ENCODE data around the gene STK16. TPM values are rescaled to one million over a fixed set of nuclear protein-coding genes. Genes with fewer than 3 reads are reported as not detected.
A peak's percentile ranks its signal among the peaks of the same experiment; 100 is the strongest.

Gene STK16
- total and polyA plus RNA-seq, 2 of the 13 experiments (the other 11 are each of a cell fraction or from before 2014, with no cell fraction given): 28.0 to 50.9 TPM

DNA sequence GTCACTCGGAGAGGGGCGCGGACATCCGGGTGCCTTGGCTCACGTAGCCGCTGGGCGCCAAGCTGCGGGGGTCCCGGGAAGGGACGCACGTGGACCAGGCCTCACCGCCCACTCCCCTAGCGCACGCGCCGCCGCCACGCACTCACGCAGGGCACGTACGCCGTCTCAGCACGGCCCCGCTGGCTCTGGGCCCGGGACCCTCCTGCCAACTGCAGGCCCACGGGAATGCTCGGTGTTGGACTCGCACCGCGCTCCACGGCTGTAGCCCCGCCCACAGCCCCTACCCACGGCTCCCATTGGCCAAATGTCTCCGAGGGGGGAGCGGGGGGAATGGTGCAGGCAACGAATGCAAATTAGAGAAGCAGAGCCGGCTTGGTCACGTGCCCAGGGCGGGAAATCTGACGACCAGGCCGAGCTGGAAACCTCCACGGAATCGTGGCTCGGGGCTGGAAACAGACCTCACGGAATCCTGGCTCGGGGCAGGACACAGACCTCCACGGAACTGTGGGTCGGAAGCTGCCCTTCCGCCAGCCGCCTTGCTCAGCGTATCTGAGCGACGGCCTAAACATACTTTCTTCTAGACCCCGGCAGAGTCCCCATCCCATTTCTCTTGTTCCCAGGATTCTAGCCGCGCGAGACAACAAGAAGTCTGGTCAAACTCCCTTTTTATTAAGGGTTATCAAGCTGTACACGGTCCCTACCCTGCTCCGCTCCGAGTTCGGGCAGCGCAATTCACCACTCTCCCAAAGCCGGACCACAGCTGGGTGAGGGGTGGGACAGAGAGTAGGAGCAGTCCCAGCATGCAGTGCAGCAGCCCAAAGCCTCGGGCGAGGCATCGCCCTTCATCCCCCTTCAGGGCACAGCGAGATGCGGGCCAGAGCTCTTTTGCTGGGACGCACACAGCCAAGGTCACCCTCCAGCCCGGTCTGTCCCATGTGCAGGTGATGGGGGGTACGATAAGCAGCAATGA, 26.3 kb upstream of the STK16 start, which contains the start of gene ABCB6 (continued):
- TF ChIP-seq THAP7 (CRISPR knock-in tag; IDR thresholded peaks at IDR 0.05): peak; percentile 47; the same call in 1 of the 2 replicates
- peak; percentile 68 for TF ChIP-seq SMAD3 (CRISPR knock-in tag; IDR thresholded peaks at IDR 0.05)
- peak; percentile 98 for TF ChIP-seq ZNF709 (CRISPR knock-in tag; IDR thresholded peaks at IDR 0.05)
- TF ChIP-seq KLF15 (CRISPR knock-in tag; IDR thresholded peaks at IDR 0.05; ENCODE audit: borderline replicate concordance): peak; percentile 64; the same call in 1 of the 2 replicates
- TF ChIP-seq NFE2 (CRISPR knock-in tag; IDR thresholded peaks at IDR 0.05): no peak
- TF ChIP-seq UBTF (CRISPR knock-in tag; IDR thresholded peaks at IDR 0.05): peak; percentile 95
- TF ChIP-seq ZNF335 (CRISPR knock-in tag; IDR thresholded peaks at IDR 0.05): peak; percentile 50
- TF ChIP-seq ZNF256 (CRISPR knock-in tag; conservative IDR thresholded peaks at IDR 0.05): peak; percentile 35; the same call in 1 of the 2 replicates
- TF ChIP-seq, protein P1, sequence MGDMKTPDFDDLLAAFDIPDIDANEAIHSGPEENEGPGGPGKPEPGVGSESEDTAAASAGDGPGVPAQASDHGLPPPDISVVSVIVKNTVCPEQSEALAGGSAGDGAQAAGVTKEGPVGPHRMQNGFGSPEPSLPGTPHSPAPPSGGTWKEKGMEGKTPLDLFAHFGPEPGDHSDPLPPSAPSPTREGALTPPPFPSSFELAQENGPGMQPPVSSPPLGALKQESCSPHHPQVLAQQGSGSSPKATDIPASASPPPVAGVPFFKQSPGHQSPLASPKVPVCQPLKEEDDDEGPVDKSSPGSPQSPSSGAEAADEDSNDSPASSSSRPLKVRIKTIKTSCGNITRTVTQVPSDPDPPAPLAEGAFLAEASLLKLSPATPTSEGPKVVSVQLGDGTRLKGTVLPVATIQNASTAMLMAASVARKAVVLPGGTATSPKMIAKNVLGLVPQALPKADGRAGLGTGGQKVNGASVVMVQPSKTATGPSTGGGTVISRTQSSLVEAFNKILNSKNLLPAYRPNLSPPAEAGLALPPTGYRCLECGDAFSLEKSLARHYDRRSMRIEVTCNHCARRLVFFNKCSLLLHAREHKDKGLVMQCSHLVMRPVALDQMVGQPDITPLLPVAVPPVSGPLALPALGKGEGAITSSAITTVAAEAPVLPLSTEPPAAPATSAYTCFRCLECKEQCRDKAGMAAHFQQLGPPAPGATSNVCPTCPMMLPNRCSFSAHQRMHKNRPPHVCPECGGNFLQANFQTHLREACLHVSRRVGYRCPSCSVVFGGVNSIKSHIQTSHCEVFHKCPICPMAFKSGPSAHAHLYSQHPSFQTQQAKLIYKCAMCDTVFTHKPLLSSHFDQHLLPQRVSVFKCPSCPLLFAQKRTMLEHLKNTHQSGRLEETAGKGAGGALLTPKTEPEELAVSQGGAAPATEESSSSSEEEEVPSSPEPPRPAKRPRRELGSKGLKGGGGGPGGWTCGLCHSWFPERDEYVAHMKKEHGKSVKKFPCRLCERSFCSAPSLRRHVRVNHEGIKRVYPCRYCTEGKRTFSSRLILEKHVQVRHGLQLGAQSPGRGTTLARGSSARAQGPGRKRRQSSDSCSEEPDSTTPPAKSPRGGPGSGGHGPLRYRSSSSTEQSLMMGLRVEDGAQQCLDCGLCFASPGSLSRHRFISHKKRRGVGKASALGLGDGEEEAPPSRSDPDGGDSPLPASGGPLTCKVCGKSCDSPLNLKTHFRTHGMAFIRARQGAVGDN (CRISPR knock-in tag; IDR thresholded peaks at IDR 0.05): peak; percentile 99
- TF ChIP-seq ZFP82 (CRISPR knock-in tag; IDR thresholded peaks at IDR 0.05; ENCODE audit: borderline replicate concordance): peak; percentile 98
- TF ChIP-seq GATA4 (IDR thresholded peaks at IDR 0.05; ENCODE audit: borderline replicate concordance, low read depth): peak; percentile 73; the same call in 1 of the 2 replicates
- no peak for TF ChIP-seq SRSF4 (IDR thresholded peaks at IDR 0.05; ENCODE audit: low read depth, low read length, poor library complexity, severe bottlenecking)
- TF ChIP-seq RFX3 (CRISPR knock-in tag; IDR thresholded peaks at IDR 0.05): no peak
- peak; percentile 95; the same call in 1 of the 2 replicates for TF ChIP-seq ZNF430 (CRISPR knock-in tag; IDR thresholded peaks at IDR 0.05)
- TF ChIP-seq, protein P2, sequence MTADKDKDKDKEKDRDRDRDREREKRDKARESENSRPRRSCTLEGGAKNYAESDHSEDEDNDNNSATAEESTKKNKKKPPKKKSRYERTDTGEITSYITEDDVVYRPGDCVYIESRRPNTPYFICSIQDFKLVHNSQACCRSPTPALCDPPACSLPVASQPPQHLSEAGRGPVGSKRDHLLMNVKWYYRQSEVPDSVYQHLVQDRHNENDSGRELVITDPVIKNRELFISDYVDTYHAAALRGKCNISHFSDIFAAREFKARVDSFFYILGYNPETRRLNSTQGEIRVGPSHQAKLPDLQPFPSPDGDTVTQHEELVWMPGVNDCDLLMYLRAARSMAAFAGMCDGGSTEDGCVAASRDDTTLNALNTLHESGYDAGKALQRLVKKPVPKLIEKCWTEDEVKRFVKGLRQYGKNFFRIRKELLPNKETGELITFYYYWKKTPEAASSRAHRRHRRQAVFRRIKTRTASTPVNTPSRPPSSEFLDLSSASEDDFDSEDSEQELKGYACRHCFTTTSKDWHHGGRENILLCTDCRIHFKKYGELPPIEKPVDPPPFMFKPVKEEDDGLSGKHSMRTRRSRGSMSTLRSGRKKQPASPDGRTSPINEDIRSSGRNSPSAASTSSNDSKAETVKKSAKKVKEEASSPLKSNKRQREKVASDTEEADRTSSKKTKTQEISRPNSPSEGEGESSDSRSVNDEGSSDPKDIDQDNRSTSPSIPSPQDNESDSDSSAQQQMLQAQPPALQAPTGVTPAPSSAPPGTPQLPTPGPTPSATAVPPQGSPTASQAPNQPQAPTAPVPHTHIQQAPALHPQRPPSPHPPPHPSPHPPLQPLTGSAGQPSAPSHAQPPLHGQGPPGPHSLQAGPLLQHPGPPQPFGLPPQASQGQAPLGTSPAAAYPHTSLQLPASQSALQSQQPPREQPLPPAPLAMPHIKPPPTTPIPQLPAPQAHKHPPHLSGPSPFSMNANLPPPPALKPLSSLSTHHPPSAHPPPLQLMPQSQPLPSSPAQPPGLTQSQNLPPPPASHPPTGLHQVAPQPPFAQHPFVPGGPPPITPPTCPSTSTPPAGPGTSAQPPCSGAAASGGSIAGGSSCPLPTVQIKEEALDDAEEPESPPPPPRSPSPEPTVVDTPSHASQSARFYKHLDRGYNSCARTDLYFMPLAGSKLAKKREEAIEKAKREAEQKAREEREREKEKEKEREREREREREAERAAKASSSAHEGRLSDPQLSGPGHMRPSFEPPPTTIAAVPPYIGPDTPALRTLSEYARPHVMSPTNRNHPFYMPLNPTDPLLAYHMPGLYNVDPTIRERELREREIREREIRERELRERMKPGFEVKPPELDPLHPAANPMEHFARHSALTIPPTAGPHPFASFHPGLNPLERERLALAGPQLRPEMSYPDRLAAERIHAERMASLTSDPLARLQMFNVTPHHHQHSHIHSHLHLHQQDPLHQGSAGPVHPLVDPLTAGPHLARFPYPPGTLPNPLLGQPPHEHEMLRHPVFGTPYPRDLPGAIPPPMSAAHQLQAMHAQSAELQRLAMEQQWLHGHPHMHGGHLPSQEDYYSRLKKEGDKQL (CRISPR knock-in tag; IDR thresholded peaks at IDR 0.05; ENCODE audit: low read depth): peak; percentile 30; the same call in 1 of the 2 replicates
